ENCODE data around the gene PPP1R9B.

Gene PPP1R9B

GRCh38 chr17:50087912-50088405 lies 62.5 kb downstream of the PPP1R9B start:
- in situ Hi-C loops (cut with HindIII; ENCODE audit: low pct_ligation_motif_present, low sequenced_read_pairs): no loop called here
- Histone ChIP-seq H3K4me3 (ENCODE audit: low read depth, low read length) (no peak overlapping the region), H3K36me3 (replicated peaks) (peaks cover 67% of the 10 kb centered on the region), H3K27me3 (replicated peaks) (no peaks in the 10 kb centered on the region), H3K27ac (no peak overlapping the region)
- TF ChIP-seq CTCF (IDR thresholded peaks at IDR 0.05; ENCODE audit: low read depth, low read length, missing control alignments): no peak
- no peak for DNase-seq

GRCh38 chr17:50087246-50087911 lies 63.1 kb downstream of the PPP1R9B start:
- no peaks in the 10 kb centered on the region for H3K27me3 ChIP-seq (replicated peaks)
- H3K27ac ChIP-seq: no peak overlapping the region
- peak; percentile 99 for TF ChIP-seq CTCF (IDR thresholded peaks at IDR 0.05; ENCODE audit: low read depth, low read length, missing control alignments)
- peak; percentile 71 for DNase-seq
- in situ Hi-C loops (cut with HindIII; ENCODE audit: low pct_ligation_motif_present, low sequenced_read_pairs): no loop called here
- peaks cover 73% of the 10 kb centered on the region for H3K36me3 ChIP-seq (replicated peaks)
- no peak overlapping the region for H3K4me3 ChIP-seq (ENCODE audit: low read depth, low read length)

Data from brain microvascular endothelial cell (primary cell).